ENCODE data around the gene PLIN4. TPM values are rescaled to one million over a fixed set of nuclear protein-coding genes. Genes with fewer than 3 reads are reported as not detected.
A peak's percentile ranks its signal among the peaks of the same experiment; 100 is the strongest.

Gene PLIN4
- total RNA-seq, 5 donors from 2014 or later (not counting 1 experiment from before 2014, with no cell fraction given): 0.06 to 0.16 (median 0.15) TPM; not detected in 2

DNA sequence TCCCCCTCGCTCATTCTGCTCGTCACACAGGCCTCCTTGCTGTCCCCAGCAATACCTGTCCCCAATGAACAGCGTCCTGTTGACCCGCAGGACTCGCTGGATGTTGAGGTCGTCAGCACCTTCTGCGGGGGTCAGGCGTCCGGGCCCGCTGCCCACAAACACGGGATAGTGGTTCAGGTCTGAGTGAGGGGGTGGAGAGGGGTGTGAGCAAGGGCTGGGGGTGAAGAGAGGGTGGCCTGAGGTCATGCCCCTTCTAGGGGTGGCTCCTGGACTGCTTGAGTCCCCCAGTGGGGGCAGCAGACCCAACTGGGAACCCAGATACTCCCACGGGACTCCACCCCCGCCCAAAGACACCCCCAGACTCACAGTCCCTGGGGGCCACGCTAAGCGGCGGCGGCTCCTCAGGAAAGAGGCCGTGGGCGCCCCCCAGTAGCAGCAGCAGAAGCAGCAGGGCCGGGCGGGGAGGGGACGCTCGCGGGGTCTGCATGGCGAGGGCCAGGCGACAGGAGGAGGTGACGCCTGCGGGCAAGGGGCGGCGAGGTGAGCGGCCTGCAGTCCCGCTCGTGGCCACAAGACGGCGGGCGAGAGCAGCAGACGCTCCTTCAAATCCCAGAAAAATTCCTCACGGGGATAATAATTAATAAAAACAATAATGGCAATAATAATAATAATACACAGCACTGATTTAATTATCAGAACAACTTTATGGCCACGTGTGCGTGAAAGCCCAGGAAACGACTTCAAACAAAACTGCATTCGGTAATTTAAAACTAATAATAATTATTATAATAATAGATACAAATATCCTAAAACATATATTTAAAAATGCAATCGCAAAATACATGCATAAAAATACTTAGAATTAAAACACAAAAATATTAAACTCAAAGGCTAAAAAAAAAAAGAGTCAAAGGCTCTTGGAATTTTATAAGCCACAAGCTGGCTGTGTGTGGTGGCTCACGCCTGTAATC is 40.0 kb upstream of the PLIN4 start:
- peaks cover 0 to 4% of the 10 kb centered on the region in 2 experiments for H3K4me1 ChIP-seq (ENCODE audit: control insufficient read depth in 1 of 2, extremely low read depth in 1 of 2, insufficient read depth in 2 of 2, low read length in 2 of 2)
- no peak overlapping the region for H3K27ac ChIP-seq (ENCODE audit: low read length)
- DNase-seq (peak in 12 of 35 experiments; percentile 14 to 61 (median 25)), ATAC-seq (replicated peaks in 1 of 4) (no peak)
- Mint-ChIP-seq H3K4me3 (no peak overlapping the region), H3K27ac (no peak overlapping the region), H3K9me3 (peaks cover 0 to 3% (median 0%) of the 10 kb centered on the region in 3 donors), H3K4me1 (no peaks in the 10 kb centered on the region), H3K27me3 (peaks cover 4 to 8% of the 10 kb centered on the region in 2 donors), H3K36me3 (no peaks in the 10 kb centered on the region)
- POLR2A ChIA-PET: no interaction called here
- H3K4me3 ChIP-seq (ENCODE audit: control insufficient read depth in 1 of 2, extremely low read depth in 1 of 2, low read length in 1 of 2): no peak overlapping the region
- CTCF ChIA-PET: interaction anchor here in 1 of 2 donors (0.7 kb wide), 1 partner anchor 37 kb away, joined by 10 read pairs; no protein-coding TSS in a partner anchor
- H3K9me3 ChIP-seq: no peaks in the 10 kb centered on the region
- WGBS (ENCODE audit: insufficient coverage): 48% methylated on average over 19 of the region's 44 CpGs
- no peaks in the 10 kb centered on the region for H3K36me3 ChIP-seq (ENCODE audit: control insufficient read depth in 2 of 2, extremely low read depth in 1 of 2, insufficient read depth in 1 of 2, low read length in 1 of 2)
- H3K27me3 ChIP-seq (replicated peaks in 1 of 2; ENCODE audit: control insufficient read depth in 2 of 2, extremely low read depth in 1 of 2, insufficient read depth in 2 of 2, low read length in 1 of 2): peaks cover 0 to 27% of the 10 kb centered on the region in 2 experiments

DNA sequence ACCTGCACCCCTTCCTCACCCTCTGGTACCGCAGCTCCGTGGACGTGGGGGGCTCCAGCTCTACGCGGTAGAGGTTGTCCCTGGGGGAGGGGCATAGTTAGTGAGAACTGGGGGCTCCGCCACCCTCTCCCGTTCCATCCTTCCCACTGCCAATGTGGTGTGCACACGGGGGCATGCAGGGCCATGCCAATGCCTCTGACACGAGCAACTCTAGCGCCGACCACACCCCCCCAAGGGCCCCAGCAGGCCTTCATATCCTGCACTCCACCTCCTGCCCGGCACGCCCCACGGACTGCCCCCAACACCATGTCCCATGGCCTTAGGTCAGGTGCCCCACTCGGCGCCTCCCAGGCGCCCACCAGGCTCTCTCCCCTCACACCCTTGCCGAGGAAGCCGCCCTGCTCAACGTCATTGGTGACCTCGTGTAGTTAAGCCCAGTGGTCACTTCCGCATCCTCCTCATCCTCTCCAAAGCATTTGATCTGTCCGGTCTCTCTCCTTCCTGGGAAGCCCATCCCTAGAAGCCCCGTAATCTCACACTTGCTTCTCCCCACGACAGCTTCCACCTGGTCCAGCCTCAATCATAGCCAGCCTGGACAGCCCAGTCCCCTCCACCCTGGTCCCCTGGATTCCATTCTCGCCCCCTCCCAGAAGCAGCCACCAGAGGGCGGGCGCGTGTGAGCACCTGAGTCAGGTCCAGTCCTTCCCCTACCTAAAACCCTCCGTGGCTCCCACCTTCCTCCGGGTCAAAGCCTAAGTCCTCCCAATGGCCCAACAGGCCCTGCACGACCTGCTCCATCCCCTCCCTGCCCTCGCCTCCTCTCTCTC is 39.1 kb upstream of the PLIN4 start:
- Histone ChIP-seq H3K4me1 (ENCODE audit: control insufficient read depth in 1 of 2, extremely low read depth in 1 of 2, insufficient read depth in 2 of 2, low read length in 2 of 2) (peaks cover 0 to 4% of the 10 kb centered on the region in 2 experiments), H3K27me3 (replicated peaks in 1 of 2; ENCODE audit: control insufficient read depth in 2 of 2, extremely low read depth in 1 of 2, insufficient read depth in 2 of 2, low read length in 1 of 2) (peaks cover 0 to 31% of the 10 kb centered on the region in 2 experiments), H3K9me3 (no peaks in the 10 kb centered on the region), H3K27ac (ENCODE audit: low read length) (no peak overlapping the region), H3K36me3 (ENCODE audit: control insufficient read depth in 2 of 2, extremely low read depth in 1 of 2, insufficient read depth in 1 of 2, low read length in 1 of 2) (no peaks in the 10 kb centered on the region), H3K4me3 (ENCODE audit: control insufficient read depth in 1 of 2, extremely low read depth in 1 of 2, low read length in 1 of 2) (no peak overlapping the region)
- H3K27me3 Mint-ChIP-seq: peaks cover 8 to 10% of the 10 kb centered on the region in 2 donors
- POLR2A ChIA-PET: no interaction called here
- CTCF ChIA-PET: interaction anchor here in 1 of 2 donors (0.6 kb wide), 1 partner anchor 178 kb away, joined by 5 read pairs; no protein-coding TSS in a partner anchor
- ATAC-seq (replicated peaks in 1 of 4): no peak
- WGBS (ENCODE audit: insufficient coverage): 82% methylated on average over 27 of the region's 33 CpGs
- no peak overlapping the region for H3K4me3 Mint-ChIP-seq
- DNase-seq: peak in 5 of 35 experiments; percentile 10 to 23 (median 17)
- H3K36me3 Mint-ChIP-seq: no peaks in the 10 kb centered on the region
- peaks cover 0 to 8% (median 0%) of the 10 kb centered on the region in 3 donors for H3K9me3 Mint-ChIP-seq
- no peak overlapping the region for H3K27ac Mint-ChIP-seq
- no peaks in the 10 kb centered on the region for H3K4me1 Mint-ChIP-seq

- no peak overlapping the region for H3K4me3 Mint-ChIP-seq
- Histone ChIP-seq H3K4me1 (ENCODE audit: control insufficient read depth in 1 of 2, extremely low read depth in 1 of 2, insufficient read depth in 2 of 2, low read length in 2 of 2) (peaks cover 0 to 4% of the 10 kb centered on the region in 2 experiments), H3K36me3 (ENCODE audit: control insufficient read depth in 2 of 2, extremely low read depth in 1 of 2, insufficient read depth in 1 of 2, low read length in 1 of 2) (no peaks in the 10 kb centered on the region), H3K27me3 (replicated peaks in 1 of 2; ENCODE audit: control insufficient read depth in 2 of 2, extremely low read depth in 1 of 2, insufficient read depth in 2 of 2, low read length in 1 of 2) (peaks cover 0 to 38% of the 10 kb centered on the region in 2 experiments), H3K27ac (ENCODE audit: low read length) (no peak overlapping the region), H3K9me3 (no peaks in the 10 kb centered on the region), H3K4me3 (ENCODE audit: control insufficient read depth in 1 of 2, extremely low read depth in 1 of 2, low read length in 1 of 2) (no peak overlapping the region)
- no peaks in the 10 kb centered on the region for H3K36me3 Mint-ChIP-seq
- ChIA-PET CTCF (no interaction called here), POLR2A (no interaction called here)
- H3K27ac Mint-ChIP-seq: no peak overlapping the region
- H3K9me3 Mint-ChIP-seq: peaks cover 0 to 8% (median 0%) of the 10 kb centered on the region in 3 donors
- no peaks in the 10 kb centered on the region for H3K4me1 Mint-ChIP-seq
- ATAC-seq (replicated peaks in 1 of 4): no peak
- peak in 1 of 35 experiments; percentile 16 for DNase-seq
- peaks cover 12 to 14% of the 10 kb centered on the region in 2 donors for H3K27me3 Mint-ChIP-seq
- 83% methylated on average over 9 of the region's 25 CpGs for WGBS (ENCODE audit: insufficient coverage)
Measured at GRCh38 chr19:4556597-4557127, 38.4 kb upstream of the PLIN4 start.

DNA sequence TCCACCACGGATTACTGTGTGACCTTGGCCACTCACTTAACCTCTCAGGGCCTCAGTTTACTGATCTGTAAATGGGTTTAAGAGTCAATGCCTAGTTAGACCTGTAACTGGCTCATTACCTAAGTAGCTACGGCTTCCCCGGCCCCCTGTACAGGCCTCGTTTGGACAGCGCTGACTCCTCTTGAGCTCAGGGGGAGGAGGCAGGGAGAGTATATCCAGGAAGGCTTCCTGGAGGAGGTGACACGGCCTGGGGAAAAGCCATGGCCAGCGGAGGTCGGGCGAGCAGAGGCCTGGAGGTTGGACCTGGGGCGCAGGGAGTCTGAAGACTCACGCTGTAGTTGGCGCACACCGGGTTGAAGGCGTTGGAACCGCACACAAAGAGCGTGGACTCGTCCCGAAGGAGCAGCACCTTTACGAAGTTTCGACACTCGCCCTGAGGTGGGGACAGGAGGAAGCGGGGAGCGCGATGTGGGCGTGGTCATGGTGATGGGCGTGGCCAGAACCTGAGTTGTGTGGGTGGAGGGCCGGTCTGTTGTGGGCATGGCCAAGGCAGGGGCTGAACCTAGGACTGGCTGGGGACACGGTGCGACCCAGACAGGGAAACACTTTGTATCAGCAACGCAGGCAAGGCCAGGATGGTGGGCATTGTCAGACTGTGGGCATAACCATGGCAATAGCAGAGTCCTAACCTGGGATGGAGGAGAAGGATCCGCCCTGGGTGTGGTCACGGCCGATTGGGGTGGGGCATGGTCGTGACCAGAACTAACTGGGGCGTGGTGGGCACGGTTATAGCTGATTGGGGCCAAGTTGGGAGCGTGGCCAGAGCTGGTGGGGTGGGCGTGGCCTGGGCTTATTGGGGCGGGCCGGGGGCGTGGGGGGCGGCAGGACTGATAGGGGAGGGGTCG is 37.6 kb upstream of the PLIN4 start:
- Mint-ChIP-seq H3K4me3 (no peak overlapping the region), H3K36me3 (no peaks in the 10 kb centered on the region), H3K9me3 (peaks cover 0 to 8% (median 0%) of the 10 kb centered on the region in 3 donors), H3K27ac (no peak overlapping the region), H3K27me3 (peaks cover 12 to 15% of the 10 kb centered on the region in 2 donors), H3K4me1 (no peaks in the 10 kb centered on the region)
- CTCF ChIA-PET: no interaction called here
- no peak overlapping the region for H3K4me3 ChIP-seq (ENCODE audit: control insufficient read depth in 1 of 2, extremely low read depth in 1 of 2, low read length in 1 of 2)
- H3K36me3 ChIP-seq (ENCODE audit: control insufficient read depth in 2 of 2, extremely low read depth in 1 of 2, insufficient read depth in 1 of 2, low read length in 1 of 2): no peaks in the 10 kb centered on the region
- no peak overlapping the region for H3K27ac ChIP-seq (ENCODE audit: low read length)
- peaks cover 0 to 4% of the 10 kb centered on the region in 2 experiments for H3K4me1 ChIP-seq (ENCODE audit: control insufficient read depth in 1 of 2, extremely low read depth in 1 of 2, insufficient read depth in 2 of 2, low read length in 2 of 2)
- peaks cover 0 to 40% of the 10 kb centered on the region in 2 experiments for H3K27me3 ChIP-seq (replicated peaks in 1 of 2; ENCODE audit: control insufficient read depth in 2 of 2, extremely low read depth in 1 of 2, insufficient read depth in 2 of 2, low read length in 1 of 2)
- DNase-seq (no peak), ATAC-seq (replicated peaks in 1 of 4) (no peak)
- H3K9me3 ChIP-seq: no peaks in the 10 kb centered on the region
- WGBS (ENCODE audit: insufficient coverage): 90% methylated on average over 30 of the region's 43 CpGs
- POLR2A ChIA-PET: no interaction called here

DNA sequence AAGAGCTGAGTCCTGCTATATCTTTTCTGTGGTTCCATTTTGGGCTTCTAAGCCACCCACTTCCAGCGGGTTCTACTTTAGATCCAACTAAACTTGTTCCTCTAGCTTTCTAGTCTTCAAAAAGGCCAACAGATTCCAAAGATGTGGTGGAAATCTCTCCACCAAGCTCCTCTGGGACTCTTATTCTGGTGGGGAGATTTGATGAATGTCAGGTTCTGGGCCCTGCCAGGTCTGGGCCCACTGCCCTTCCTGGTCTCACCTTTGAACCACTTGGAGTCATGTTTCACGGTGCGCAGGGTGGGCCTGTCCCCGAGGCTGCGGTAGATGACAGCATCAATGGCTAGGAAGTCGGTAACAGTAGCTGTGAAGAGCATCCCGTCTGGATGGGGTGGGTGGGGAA is 36.4 kb upstream of the PLIN4 start:
- Histone ChIP-seq H3K27ac (ENCODE audit: low read length) (no peak overlapping the region), H3K9me3 (no peaks in the 10 kb centered on the region), H3K4me3 (ENCODE audit: control insufficient read depth in 1 of 2, extremely low read depth in 1 of 2, low read length in 1 of 2) (no peak overlapping the region), H3K36me3 (ENCODE audit: control insufficient read depth in 2 of 2, extremely low read depth in 1 of 2, insufficient read depth in 1 of 2, low read length in 1 of 2) (no peaks in the 10 kb centered on the region), H3K27me3 (replicated peaks in 1 of 2; ENCODE audit: control insufficient read depth in 2 of 2, extremely low read depth in 1 of 2, insufficient read depth in 2 of 2, low read length in 1 of 2) (peaks cover 0 to 50% of the 10 kb centered on the region in 2 experiments), H3K4me1 (ENCODE audit: control insufficient read depth in 1 of 2, extremely low read depth in 1 of 2, insufficient read depth in 2 of 2, low read length in 2 of 2) (peaks cover 0 to 4% of the 10 kb centered on the region in 2 experiments)
- Mint-ChIP-seq H3K4me1 (no peaks in the 10 kb centered on the region), H3K36me3 (no peaks in the 10 kb centered on the region), H3K4me3 (no peak overlapping the region), H3K27ac (no peak overlapping the region), H3K9me3 (peaks cover 0 to 8% (median 0%) of the 10 kb centered on the region in 3 donors), H3K27me3 (peaks cover 16 to 18% of the 10 kb centered on the region in 2 donors)
- 100% methylated on average over 5 of the region's 7 CpGs for WGBS (ENCODE audit: insufficient coverage)
- ChIA-PET POLR2A (no interaction called here), CTCF (no interaction called here)
- DNase-seq (no peak), ATAC-seq (replicated peaks in 1 of 4) (no peak)

Measured in T-cell (primary cell).